GM19467 (cell line): ENCODE data around the gene CCDC82.

Experiments
- ATAC-seq: cut with Tn5 transposase; IDR thresholded peaks from one replicate; pipeline ENCODE4 v1.9.1; 2021; ENCODE audit warnings: mild to moderate bottlenecking, moderate library complexity; ENCODE audit not compliant: unreplicated experiment

The CCDC82 gene

DNA sequence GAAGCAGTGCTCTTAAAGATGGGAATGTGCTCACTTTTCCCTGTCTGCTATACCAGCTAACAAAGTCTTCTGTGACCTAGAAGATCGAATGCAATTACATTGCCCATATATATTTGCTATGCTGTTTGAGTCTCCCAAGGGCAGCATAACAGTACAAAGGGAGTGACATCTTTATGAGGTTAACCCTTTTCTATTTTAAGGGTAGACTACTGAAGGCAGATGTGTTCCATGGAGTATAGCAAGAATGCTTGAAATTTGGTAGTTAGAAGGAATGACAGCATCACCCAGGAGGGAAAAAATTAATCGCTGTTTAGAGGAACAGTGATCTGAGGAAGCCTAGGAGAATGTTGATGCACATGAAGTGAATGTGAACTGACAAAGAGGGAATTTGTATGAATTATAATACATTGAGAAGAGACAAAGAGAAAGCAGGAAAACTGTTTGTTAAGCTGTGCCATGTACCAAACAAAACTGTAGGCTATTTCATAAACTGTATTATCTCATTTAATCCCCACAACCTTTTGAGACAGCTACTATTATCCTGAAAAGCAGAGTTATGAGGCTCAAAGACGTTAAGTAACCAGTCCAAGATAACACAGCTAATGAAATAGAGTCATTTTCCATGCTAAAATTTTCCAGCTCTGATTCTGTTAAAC is 59.7 kb downstream of the CCDC82 start:
- ATAC-seq, result no peak

DNA sequence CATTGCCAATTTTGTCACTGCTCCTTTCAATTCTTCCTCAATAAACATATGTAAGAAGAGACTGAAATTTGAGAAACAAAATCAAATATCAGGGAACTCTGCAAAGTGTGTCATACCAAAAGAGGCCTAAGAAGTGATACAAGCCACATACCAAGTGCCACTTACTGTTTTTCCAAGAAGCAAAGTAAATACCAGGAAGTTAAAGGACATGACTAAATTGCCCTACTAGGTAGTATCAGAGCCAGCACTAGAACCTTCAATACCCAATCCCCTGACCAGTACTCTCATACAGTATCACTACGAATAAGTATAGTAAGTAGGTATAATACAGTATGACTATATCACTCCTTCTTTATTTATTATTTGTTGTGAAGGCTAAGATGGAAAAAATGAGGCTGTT is 60.3 kb downstream of the CCDC82 start:
- ATAC-seq, result no peak

DNA sequence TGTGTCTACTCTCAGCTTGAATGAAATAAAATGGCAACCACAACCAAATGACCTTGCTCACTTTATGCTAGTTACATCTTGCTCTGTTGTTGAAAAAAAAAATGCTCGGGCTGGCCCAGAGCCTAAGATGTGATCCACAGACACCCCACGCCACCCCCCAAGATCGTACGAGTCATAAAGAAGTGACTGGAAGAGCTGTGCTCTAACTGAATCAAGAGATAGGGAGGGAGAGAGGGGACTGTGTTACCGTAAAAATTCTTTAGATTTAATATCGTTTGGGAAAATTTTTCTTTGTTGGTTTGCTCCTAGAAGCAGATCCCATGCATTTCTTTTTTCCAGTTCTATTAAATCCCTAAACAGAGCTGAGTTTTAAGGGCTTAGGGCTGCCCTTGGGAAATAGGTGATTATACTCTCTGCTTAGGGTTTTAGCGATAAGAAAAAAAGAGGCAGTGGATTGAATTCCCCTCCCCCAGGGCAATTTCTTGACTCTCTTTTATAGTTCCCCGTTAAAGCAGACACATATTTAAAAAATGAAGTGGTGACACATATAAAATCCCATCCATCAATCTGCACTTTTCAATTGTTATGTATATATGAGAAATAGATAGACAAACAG is 61.2 kb downstream of the CCDC82 start:
- ATAC-seq, result no peak

DNA sequence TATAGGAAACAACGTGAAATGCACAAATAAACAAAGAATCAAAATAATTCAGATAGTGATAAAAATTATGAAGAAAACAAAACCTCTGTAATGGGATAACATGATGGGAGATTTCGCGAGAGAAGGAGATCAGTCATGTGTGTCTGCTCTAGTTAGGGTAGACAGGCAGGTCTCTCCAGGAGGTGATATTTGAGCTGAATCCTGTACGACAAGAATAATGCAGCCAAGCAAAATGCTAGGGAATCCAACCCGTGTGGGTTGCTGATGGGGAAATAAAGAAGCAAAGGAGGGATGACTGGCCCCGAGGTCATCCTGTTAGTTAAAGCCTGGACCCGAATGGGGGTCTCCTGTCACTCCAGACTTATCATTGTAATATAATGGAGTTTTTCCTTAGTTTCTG is 62.8 kb downstream of the CCDC82 start:
- ATAC-seq, result no peak

DNA sequence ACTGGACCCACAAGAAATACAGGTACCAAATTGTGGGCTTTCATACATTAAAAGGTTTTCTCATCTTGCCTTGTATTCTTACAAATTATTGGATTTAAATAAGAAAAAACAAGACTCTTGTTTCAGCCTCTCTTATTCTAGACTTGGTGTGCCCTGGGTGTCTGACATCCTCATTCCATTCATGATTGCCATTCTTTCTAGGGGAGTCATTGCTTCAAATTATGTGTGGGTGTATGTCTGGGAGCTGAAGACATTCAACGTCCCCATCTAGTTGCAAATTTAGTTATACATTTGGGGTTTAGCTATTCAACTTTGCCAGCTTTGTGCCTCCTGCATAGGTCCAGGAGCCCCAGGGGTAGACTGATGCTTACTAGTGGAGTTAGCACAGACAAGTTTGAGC is 64.8 kb downstream of the CCDC82 start:
- ATAC-seq, result no peak

DNA sequence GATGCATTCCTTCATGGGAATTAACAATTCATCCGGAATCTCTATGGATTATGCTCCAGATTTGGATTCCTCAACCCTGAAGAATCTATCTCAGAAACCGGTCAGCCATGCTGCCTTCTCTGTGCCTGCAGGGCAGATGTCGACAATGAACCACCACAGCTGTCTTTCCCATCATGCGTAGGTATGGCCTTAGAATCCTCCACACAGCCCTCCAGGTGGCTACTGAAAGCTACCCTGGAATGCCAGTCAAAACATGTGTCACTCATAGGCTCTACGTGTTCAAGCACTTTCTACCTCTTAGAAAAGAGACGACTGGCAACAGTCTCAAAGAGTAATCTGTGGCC is 66.1 kb downstream of the CCDC82 start:
- ATAC-seq, result no peak

DNA sequence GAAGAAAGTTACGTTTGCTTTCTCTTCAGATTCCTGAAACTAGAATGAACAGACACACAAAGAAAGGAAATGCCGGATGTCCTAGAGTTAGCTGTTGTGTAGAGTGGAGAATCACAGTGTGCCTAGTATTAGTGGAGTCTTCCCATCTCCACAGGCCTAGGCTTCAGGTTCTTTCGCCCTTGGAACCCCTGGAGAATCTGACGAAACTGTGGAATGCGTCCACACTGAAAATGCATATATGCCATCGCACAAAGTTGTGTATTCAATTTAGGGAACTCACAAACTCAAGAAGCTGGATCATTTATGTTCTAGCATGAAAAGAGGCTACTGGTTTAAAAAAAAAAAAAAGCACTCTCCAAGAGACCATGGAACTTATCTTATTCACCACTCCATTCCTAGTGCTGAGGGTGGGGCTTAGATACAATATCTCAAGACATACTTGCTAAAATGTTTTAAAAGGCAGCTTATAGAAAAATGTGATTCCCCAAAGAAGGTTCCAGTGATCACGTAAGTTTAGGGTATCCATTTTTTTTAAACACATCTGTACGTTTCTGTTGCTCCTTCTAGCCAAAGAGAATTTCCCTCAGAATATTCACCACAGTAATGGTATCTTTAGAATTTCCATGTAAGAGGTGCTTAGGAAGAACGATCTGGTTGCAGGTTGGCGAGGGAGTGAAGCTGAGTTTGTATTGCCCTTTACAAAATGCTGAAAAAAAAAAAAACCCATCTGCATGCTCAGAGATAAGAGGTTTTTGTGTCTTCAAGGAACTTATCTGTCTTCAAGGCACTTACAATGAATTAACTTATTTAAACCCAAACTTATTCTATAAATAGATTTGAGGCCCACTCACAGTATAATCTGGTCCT is 66.7 kb downstream of the CCDC82 start:
- ATAC-seq, result no peak

DNA sequence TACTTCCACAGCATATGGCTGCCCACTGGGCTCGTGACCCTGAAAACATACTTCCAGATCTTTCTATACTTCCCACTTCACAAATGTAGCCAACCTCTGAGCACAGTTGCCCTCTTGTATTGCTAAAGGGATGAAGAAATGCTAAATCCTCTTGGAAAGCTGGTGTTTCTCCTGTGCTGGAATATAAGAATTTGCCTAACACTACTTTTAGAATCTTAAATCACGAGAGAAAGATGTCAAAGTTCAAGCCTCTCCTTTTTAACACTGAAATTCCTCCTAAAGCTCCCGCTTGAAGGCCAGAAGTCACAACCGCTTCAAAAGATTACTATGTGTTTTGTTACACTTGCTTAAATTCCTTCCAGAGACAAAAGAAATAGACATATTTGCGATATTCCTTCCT is 68.6 kb downstream of the CCDC82 start:
- no peak for ATAC-seq

DNA sequence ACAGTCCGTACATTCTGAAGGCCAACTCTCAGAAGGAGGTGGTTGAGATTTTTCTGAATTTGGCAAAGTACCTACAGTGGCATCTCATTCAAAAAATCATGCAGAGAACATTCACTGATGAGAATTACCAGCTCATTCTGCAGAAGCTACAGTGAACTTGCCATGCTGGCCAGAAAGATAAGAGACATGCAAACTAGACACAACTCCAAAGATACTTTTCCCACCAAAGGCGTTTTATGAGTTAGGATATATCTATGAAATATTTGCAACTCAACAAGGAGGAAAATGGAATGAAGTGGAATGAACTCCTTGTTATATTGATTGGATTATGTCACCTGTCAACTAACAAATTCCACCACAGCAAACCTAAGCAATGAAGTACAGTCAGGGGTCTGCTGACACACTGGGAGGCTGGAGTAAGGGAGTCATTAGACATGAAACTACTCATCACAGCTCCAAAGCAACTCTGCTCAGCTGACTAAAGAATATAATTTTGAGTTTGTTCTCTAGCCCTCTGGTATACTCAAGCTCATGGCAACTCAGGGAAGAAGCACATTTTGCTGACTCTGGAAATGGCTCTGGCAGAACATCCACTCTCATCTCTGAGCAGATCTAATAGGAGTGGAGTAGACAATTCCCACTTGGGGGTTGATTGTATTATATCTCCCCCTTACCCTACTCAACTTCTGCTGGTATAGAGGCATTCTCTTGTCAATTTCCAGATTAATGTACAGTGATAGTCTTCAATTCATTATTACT is 69.6 kb downstream of the CCDC82 start:
- ATAC-seq, result no peak

DNA sequence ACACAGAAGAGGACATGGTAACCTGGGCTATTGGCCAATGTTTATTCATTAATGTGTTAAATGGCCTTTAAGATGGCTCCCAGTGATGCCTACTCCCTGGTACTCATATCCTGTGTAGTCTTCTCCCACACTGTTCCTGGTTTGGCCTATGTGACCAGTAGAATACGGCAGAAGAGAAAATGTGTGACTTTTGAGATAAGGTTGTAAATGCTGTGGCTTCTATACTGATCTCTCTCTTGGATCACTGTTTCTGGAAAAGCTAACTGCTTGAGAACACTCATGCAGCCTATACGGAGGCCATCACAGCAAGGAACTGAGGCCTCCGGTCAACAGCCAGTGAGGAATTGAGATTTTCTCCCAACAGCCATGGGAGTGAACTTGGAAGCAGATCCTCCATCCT is 70.9 kb downstream of the CCDC82 start:
- ATAC-seq, result no peak

DNA sequence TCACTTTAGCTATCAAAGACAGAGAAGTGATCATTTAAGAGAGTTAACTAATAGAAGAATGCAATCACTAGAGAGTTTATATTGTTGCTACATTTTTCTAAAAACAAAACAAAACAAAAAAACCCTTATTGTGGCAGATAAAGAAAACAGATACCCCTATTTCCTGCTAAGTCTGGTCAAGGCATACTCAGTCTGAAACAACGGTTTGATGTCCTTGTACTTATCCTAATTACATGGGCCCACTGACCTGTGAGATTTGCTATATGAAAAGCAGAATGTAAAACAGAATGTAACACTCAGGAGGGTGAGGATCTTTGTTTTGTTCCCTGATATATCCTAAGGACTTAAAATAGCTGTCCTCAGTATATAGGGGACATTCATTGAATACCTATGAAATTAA is 71.3 kb downstream of the CCDC82 start:
- no peak for ATAC-seq

DNA sequence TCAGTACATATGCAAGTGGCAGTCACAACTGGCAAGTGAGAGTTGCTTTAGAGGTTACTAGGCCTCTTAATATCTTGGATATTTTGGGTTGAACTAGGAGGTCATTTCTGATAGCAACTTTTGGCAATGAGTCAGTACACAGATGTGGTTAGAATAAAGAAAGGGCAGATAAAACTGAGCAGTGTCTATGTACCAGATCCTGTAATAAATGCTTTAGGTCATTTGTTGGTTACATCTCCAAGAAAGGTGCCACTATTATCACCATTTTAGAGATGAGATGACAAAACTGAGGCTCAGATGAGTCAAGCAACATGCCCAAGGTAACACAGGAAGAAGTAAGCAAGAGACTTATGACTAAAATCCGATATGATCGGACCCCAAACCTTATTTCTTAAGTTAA is 71.7 kb downstream of the CCDC82 start:
- ATAC-seq, result no peak

DNA sequence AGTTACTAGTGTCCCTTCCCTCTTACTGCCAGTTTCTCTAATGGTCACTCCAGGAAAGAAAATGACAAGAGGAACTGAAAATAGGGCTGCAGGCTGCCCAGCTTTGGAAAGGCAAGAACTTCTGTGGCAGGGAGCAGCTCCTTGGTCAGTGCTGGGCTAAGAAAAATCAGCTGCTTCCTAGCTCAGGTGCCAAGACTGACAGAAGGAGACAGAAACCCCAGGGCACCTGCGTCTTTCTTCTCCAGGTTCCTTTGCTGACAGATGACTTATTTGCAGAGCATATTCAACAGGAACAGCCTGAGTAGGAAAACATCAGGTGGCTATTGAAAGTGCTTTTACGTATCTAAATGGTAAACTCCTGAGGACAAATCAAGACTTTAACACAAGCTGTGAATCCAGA is 72.1 kb downstream of the CCDC82 start:
- no peak for ATAC-seq

DNA sequence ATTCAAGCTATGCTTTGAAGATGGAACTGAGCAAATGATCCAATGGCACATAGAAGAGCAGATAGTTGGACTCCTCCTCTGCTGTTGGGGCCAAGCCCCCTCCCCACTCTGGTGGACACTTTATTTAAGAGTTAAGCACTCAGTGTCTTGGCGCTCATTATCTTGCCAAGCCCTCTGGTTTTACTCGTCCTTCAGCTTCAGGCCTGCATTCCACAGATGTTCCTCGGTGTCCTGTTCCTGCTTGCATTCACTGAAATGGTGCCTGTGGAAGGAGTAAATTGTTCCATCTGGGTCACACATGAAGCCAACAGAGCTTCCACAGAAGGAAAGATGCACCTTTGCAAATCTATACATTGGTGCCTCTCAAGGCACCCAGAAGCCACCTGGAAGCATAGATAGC is 72.8 kb downstream of the CCDC82 start:
- ATAC-seq, result no peak

DNA sequence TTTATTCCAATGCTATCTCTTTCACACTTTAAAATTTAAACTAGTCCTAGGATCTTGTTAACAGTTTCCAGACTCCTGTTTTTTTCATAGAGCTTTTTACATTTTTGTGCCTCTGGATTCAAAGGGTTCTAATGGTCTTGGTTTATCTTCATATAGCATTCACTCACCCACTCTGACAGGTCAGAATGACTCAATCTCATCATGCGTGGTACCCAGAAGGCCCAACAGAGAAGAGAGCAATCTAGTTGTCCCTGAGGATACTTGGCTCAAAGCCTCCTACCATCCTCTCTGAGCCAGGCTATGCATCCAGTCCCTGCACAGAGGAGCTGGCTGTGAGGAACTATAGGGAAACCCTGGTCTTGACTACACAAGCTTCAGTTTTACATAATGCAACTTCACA is 74.2 kb downstream of the CCDC82 start:
- no peak for ATAC-seq

DNA sequence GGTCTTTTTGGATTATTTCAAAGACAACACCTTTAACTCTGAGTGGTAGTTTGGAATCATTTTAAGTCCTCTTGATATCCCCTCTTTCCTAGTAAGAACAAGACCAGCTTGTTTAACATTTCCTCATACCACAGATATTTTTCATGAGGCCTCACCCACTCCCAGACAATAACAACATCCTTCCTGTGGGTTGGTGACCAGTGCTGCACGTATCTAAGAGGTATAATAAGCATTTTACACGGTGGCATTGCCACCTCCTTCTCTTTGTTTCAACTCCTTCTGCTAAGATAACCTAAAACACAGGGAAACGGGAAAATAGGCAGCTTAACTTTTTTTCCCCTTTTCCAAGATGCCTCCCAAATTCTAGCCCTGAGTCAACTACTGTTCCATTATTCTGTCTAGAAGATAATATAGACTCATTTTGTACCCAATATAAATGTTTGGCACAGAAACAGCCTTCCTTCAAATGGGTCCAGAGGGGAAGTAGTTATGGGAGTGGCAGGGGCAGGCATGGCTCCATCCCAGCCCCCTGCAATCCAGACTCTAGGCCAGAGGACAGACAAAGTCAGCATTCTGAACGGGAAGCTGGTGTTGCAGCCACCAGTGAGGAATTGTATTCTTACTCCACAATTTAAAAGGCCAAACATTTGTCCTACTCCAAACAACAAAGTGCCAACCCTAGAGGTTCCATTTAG is 75.2 kb downstream of the CCDC82 start:
- no peak for ATAC-seq

DNA sequence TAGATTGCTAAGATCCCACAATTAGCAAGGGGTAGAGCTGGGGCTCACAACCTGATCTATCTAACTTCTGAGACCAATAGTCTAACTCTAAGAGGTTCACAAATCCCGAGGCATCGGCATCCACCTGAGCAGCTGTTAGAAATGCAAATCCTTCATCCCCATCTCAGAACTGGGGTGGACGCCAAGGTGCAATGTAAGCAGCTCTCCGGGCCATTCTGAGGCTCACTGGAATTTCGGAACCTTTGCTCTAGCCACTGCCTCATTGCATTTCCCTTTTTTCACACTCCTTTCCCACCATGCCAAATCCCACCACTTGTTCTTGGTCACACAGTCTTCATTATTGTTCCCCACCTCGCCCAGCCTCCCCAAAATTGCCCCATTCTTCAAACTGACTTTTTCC is 76.5 kb downstream of the CCDC82 start:
- no peak for ATAC-seq

DNA sequence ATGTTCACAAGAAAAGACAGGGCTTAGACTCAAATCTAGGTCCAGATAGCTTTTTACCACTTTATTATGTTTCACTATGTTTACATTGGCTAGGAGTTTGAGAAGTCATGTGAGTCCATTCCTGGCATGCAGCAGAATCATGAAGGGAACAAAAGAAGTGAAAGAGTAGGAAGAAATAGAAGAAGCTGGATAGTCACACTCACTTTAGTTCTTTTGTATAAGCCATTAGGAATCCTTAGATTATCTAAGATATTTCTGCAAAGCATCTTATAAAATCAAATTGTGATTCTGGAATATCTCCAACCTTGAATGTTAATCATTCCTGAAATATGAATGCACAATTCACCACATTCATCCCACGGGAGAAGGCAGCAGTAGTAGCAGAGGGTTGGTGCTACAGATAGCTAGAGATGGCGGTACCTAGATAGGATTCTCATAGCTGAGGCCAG is 78.6 kb downstream of the CCDC82 start:
- no peak for ATAC-seq

DNA sequence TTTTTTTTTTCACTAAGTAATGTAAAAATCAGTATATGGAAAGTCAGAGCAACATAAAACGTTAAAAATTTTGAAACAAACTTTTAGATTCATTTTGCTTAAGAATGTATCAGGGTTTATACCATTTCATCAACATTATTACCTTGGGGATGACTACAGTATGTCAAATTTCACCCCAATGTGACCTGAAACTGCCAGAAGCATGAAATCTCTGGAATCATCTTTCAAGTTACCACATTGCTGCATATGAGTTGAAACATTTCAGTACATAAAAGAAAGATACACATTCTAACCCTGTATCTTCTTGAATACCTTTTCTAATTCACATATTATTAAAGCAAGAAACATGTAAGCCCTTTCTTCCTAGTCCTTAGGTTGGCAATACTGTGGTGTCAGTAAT is 79.5 kb downstream of the CCDC82 start:
- no peak for ATAC-seq

DNA sequence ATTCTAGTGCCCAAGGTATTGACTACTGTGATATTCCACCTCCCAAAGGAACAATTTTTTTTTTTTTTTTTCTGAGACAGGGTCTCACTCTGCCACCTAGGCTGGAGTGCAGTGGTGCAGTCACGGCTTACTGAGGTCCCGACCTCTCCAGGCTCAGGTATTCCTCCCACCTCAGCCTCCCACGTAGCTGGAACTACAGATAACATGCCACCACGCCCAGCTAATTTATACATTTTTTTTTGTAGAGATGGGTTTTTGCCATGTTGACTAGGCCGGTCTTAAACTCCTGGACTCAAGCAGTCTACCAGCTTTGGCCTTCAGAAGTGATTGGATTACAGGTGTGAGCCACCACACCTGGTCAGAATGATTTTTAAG is 80.1 kb downstream of the CCDC82 start:
- ATAC-seq, result no peak
